Measurements from ENCODE around the gene SLC16A12.

- no peak for TF ChIP-seq CTCF (conservative IDR thresholded peaks at IDR 0.05; ENCODE audit: low read length)
- no peak for TF ChIP-seq EZH2phosphoT487 (IDR thresholded peaks at IDR 0.05; ENCODE audit: borderline replicate concordance)
These were observed 106.5 kb downstream of the SLC16A12 start for GRCh38 chr10:89428877-89429276.

All from Loucy (cell line).